H1 (cell line): ENCODE data around the gene SH3D19.

Source experiments
- BACH1 ChIP-seq: IDR thresholded peaks from 2 replicates; pipeline ENCODE4 v1.6.1; 2012; ENCODE audit warnings: low read length, improper control_type of control experiment
- CHD2 ChIP-seq: IDR thresholded peaks from 2 replicates; pipeline ENCODE4 v1.6.1; 2012; ENCODE audit warnings: low read length, improper control_type of control experiment
- CTCF ChIP-seq, 3 experiments: IDR thresholded peaks; 1 replicate in 2 of 3; 2 replicates in 1 of 3; pipeline versions ENCODE4 v1.5.1 to v1.6.1; 2011; ENCODE audit warnings: low read length in 3 of 3, mild to moderate bottlenecking in 3 of 3, inconsistent platforms in 2 of 3, low read depth in 1 of 3, moderate library complexity in 1 of 3; ENCODE audit not compliant: insufficient read depth in 1 of 3; ENCODE audit errors: control extremely low read depth in 1 of 3
- EZH2 ChIP-seq: fragments of 200-600 bp; sonication (generic); IDR thresholded peaks from 2 replicates; pipeline ENCODE4 v1.7.1; 2012; ENCODE audit warnings: low read depth, mild to moderate bottlenecking, moderate library complexity, low read length, inconsistent platforms; ENCODE audit not compliant: severe bottlenecking
- MAX ChIP-seq: IDR thresholded peaks from 2 replicates; pipeline ENCODE4 v1.6.1; 2012; ENCODE audit warnings: inconsistent platforms
- PHF8 ChIP-seq: fragments of 200-600 bp; sonication (generic); conservative IDR thresholded peaks from 2 replicates; pipeline ENCODE4 v1.7.1; 2012; ENCODE audit warnings: low read depth, mild to moderate bottlenecking, inconsistent platforms, low read length, moderate library complexity
- POLR2A ChIP-seq, 2 experiments: IDR thresholded peaks; 1 replicate in 1 of 2; 2 replicates in 1 of 2; pipeline ENCODE4 v1.6.1; 2011; ENCODE audit warnings: low read depth in 2 of 2, low read length in 2 of 2, mild to moderate bottlenecking in 2 of 2; ENCODE audit errors: control extremely low read depth in 1 of 2
- POLR2AphosphoS5 ChIP-seq: IDR thresholded peaks from 2 replicates; pipeline ENCODE4 v1.6.1; 2011; ENCODE audit warnings: low read depth, low read length
- RBBP5 ChIP-seq: IDR thresholded peaks from 2 replicates; pipeline ENCODE4 v1.7.1; 2012; ENCODE audit warnings: low read depth, mild to moderate bottlenecking, inconsistent platforms, low read length, moderate library complexity, borderline replicate concordance
- SRF ChIP-seq: IDR thresholded peaks from 2 replicates; pipeline ENCODE4 v1.6.1; 2011; ENCODE audit warnings: mild to moderate bottlenecking, low read depth, low read length, moderate library complexity
- TAF1 ChIP-seq: IDR thresholded peaks from 2 replicates; pipeline ENCODE4 v1.6.1; 2011; ENCODE audit warnings: mild to moderate bottlenecking, low read depth, low read length
- TBP ChIP-seq: IDR thresholded peaks from 2 replicates; pipeline ENCODE4 v1.6.1; 2011; ENCODE audit warnings: low read depth, low read length, improper control_type of control experiment

- TF ChIP-seq CTCF (IDR thresholded peaks at IDR 0.05; ENCODE audit: control extremely low read depth in 1 of 3, insufficient read depth in 1 of 3, low read depth in 1 of 3, low read length in 3 of 3), result no peak
- TF ChIP-seq RBBP5, result no peak
- TF ChIP-seq EZH2, result no peak
- TF ChIP-seq MAX, result no peak
- no peak for TF ChIP-seq BACH1
- TF ChIP-seq SRF, result no peak
- TF ChIP-seq PHF8, result no peak
- TF ChIP-seq TBP, result no peak
- TF ChIP-seq POLR2A (IDR thresholded peaks at IDR 0.05; ENCODE audit: control extremely low read depth in 1 of 2, low read depth in 2 of 2, low read length in 2 of 2), result no peak
- no peak for TF ChIP-seq POLR2AphosphoS5
- TF ChIP-seq TAF1, result no peak
- TF ChIP-seq CHD2, result no peak
Observed at GRCh38 chr4:151166636-151167035, 158.8 kb downstream of the SH3D19 start.
